ENCODE data around the gene TRAF3IP1. TPM values are rescaled to one million over a fixed set of nuclear protein-coding genes. Genes with fewer than 3 reads are reported as not detected.

TRAF3IP1 gene
- total and polyA plus RNA-seq, 2 of the 13 experiments (the other 11 are each of a cell fraction or from before 2014, with no cell fraction given) = 4.1 to 12.9 TPM

DNA sequence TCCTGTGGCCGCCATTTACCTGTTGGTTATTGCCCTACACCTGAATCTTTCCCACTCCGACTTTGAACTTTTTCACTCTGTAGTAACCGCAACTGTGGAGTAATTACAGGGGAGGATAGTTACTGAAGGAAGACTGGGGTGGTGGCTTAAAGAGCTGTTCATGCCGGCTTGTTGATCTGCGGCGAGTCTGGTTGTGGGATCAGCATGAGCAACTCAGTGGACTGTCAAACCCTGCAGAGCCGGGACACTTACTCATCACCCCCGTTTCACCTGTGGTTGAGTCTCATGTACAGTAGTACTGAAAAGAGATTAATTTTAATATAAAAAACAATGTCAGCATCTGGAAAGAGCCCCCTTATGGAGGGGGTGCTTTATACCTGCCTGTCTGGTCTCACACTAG, 108.5 kb downstream of the TRAF3IP1 start:
- peak overlapping the region; percentile 1 to 94 (median 84); a peak in 4 of 6 replicates for H3K4me3 ChIP-seq (replicated peaks in 1 of 3; ENCODE audit: insufficient read depth in 1 of 3, low read depth in 2 of 3, low read length in 3 of 3)
- H3K79me2 ChIP-seq (ENCODE audit: insufficient read depth, low read length) = peaks cover 68% of the 10 kb centered on the region
- no peaks in the 10 kb centered on the region; a peak in 1 of 5 replicates for H3K27me3 ChIP-seq (ENCODE audit: control insufficient read depth in 1 of 2, insufficient read depth in 2 of 2, low read length in 2 of 2)
- H3K36me3 ChIP-seq (replicated peaks in 1 of 2; ENCODE audit: control insufficient read depth in 1 of 2, insufficient read depth in 2 of 2, low read length in 2 of 2) = peaks cover 13 to 22% of the 10 kb centered on the region in 2 experiments; a peak in 4 of 5 replicates
- ChIA-PET CTCF (ENCODE audit: low intra/inter-chr PET ratio, low total read pairs) (no interaction called here), POLR2A (interaction anchor here (1.1 to 2.1 kb wide), 3 partner anchors 13 to 25 kb away, joined by 3 to 11 read pairs (median 3); no protein-coding TSS in a partner anchor)
- peaks cover 16% of the 10 kb centered on the region for H4K20me1 ChIP-seq (ENCODE audit: insufficient read depth, low read length)
- no TSS peak for BruUV-seq (replicated peaks)
- no peak overlapping the region for H3K27ac ChIP-seq (ENCODE audit: extremely low read length, insufficient read depth, low read length)
- FAIRE-seq (no peak), ATAC-seq (no peak), DNase-seq (ENCODE audit: low spot score) (no peak)
- in situ Hi-C loops (cut with HindIII; ENCODE audit: extremely low pct_ligation_motif_present, low pct_unique_long_range_greater_than_20kb) = no loop called here
- H2AFZ ChIP-seq (ENCODE audit: low read length) = no peak overlapping the region
- H3K4me2 ChIP-seq (ENCODE audit: low read depth, low read length) = peak overlapping the region; percentile 84
- intact Hi-C loops (cut with micrococcal nuclease; ENCODE audit: unreplicated experiment) = no loop called here
- H3K4me1 ChIP-seq (ENCODE audit: insufficient read depth, low read length) = peaks cover 65% of the 10 kb centered on the region
- 93% methylated on average over 8 of the region's 8 CpGs for WGBS (ENCODE audit: low lambda C conversion rate)
- peak overlapping the region; percentile 95; the same call in 1 of the 2 replicates for H3K9ac ChIP-seq (ENCODE audit: insufficient read depth, low read depth, low read length)
- no peaks in the 10 kb centered on the region for H3K9me3 ChIP-seq (ENCODE audit: low read length)
- TF ChIP-seq, protein P1, sequence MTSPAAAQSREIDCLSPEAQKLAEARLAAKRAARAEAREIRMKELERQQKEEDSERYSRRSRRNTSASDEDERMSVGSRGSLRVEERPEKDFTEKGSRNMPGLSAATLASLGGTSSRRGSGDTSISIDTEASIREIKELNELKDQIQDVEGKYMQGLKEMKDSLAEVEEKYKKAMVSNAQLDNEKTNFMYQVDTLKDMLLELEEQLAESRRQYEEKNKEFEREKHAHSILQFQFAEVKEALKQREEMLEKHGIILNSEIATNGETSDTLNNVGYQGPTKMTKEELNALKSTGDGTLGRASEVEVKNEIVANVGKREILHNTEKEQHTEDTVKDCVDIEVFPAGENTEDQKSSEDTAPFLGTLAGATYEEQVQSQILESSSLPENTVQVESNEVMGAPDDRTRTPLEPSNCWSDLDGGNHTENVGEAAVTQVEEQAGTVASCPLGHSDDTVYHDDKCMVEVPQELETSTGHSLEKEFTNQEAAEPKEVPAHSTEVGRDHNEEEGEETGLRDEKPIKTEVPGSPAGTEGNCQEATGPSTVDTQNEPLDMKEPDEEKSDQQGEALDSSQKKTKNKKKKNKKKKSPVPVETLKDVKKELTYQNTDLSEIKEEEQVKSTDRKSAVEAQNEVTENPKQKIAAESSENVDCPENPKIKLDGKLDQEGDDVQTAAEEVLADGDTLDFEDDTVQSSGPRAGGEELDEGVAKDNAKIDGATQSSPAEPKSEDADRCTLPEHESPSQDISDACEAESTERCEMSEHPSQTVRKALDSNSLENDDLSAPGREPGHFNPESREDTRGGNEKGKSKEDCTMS (CRISPR knock-in tag; conservative IDR thresholded peaks at IDR 0.05) = no peak
- no peak for TF ChIP-seq ZNF234 (CRISPR knock-in tag; conservative IDR thresholded peaks at IDR 0.05)
- TF ChIP-seq, protein P2, sequence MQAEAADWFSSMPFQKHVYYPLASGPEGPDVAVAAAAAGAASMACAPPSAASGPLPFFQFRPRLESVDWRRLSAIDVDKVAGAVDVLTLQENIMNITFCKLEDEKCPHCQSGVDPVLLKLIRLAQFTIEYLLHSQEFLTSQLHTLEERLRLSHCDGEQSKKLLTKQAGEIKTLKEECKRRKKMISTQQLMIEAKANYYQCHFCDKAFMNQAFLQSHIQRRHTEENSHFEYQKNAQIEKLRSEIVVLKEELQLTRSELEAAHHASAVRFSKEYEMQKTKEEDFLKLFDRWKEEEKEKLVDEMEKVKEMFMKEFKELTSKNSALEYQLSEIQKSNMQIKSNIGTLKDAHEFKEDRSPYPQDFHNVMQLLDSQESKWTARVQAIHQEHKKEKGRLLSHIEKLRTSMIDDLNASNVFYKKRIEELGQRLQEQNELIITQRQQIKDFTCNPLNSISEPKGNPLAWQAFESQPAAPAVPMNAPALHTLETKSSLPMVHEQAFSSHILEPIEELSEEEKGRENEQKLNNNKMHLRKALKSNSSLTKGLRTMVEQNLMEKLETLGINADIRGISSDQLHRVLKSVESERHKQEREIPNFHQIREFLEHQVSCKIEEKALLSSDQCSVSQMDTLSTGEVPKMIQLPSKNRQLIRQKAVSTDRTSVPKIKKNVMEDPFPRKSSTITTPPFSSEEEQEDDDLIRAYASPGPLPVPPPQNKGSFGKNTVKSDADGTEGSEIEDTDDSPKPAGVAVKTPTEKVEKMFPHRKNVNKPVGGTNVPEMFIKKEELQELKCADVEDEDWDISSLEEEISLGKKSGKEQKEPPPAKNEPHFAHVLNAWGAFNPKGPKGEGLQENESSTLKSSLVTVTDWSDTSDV (CRISPR knock-in tag; IDR thresholded peaks at IDR 0.05) = no peak
- no peak for TF ChIP-seq TBP (CRISPR knock-in tag; IDR thresholded peaks at IDR 0.05)
- peak; percentile 1; the same call in 1 of the 2 replicates for TF ChIP-seq KAT2B (IDR thresholded peaks at IDR 0.05; ENCODE audit: borderline replicate concordance, low read depth, low read length)
- TF ChIP-seq RBFOX2 (IDR thresholded peaks at IDR 0.05; ENCODE audit: low read depth, low read length) = no peak
